ENCODE results near the gene FZD4.

Gene FZD4

GRCh38 chr11:86931548-86932258, 23.5 kb downstream of the FZD4 start:
- TF ChIP-seq REST (IDR thresholded peaks at IDR 0.05; ENCODE audit: insufficient read depth in 1 of 2, low read depth in 2 of 2, low read length in 2 of 2) (no peak), TAF1 (IDR thresholded peaks at IDR 0.05; ENCODE audit: borderline replicate concordance, insufficient read depth, low read length) (no peak), POLR2AphosphoS5 (IDR thresholded peaks at IDR 0.05; ENCODE audit: low read depth, low read length) (no peak), FOXP2 (optimal IDR thresholded peaks at IDR 0.05; ENCODE audit: borderline replicate concordance, extremely low read depth, extremely low read length, insufficient read depth) (no peak), SIN3A (IDR thresholded peaks at IDR 0.05; ENCODE audit: borderline replicate concordance, insufficient read depth, low read length) (no peak)

- TF ChIP-seq POLR2AphosphoS5 (IDR thresholded peaks at IDR 0.05; ENCODE audit: low read depth, low read length), result no peak
- no peak for TF ChIP-seq SIN3A (IDR thresholded peaks at IDR 0.05; ENCODE audit: borderline replicate concordance, insufficient read depth, low read length)
- TF ChIP-seq REST (IDR thresholded peaks at IDR 0.05; ENCODE audit: insufficient read depth in 1 of 2, low read depth in 2 of 2, low read length in 2 of 2), result no peak
Observed at GRCh38 chr11:86930957-86931547, 24.1 kb downstream of the FZD4 start.

- TF ChIP-seq TAF1 (IDR thresholded peaks at IDR 0.05; ENCODE audit: borderline replicate concordance, insufficient read depth, low read length) (no peak), FOXP2 (optimal IDR thresholded peaks at IDR 0.05; ENCODE audit: borderline replicate concordance, extremely low read depth, extremely low read length, insufficient read depth) (no peak), REST (IDR thresholded peaks at IDR 0.05; ENCODE audit: insufficient read depth in 1 of 2, low read depth in 2 of 2, low read length in 2 of 2) (no peak), SIN3A (IDR thresholded peaks at IDR 0.05; ENCODE audit: borderline replicate concordance, insufficient read depth, low read length) (no peak), POLR2AphosphoS5 (IDR thresholded peaks at IDR 0.05; ENCODE audit: low read depth, low read length) (no peak)
Observed at GRCh38 chr11:86926975-86927374, 28.2 kb downstream of the FZD4 start.

GRCh38 chr11:86923999-86924766, 31.0 kb downstream of the FZD4 start:
- TF ChIP-seq TAF1 (IDR thresholded peaks at IDR 0.05; ENCODE audit: borderline replicate concordance, insufficient read depth, low read length), result no peak
- no peak for TF ChIP-seq POLR2AphosphoS5 (IDR thresholded peaks at IDR 0.05; ENCODE audit: low read depth, low read length)
- peak; percentile 79 to 91 for TF ChIP-seq REST (IDR thresholded peaks at IDR 0.05; ENCODE audit: insufficient read depth in 1 of 2, low read depth in 2 of 2, low read length in 2 of 2)
